GM12878 (cell line): ENCODE measurements around the gene LCOR. TPM values are rescaled to one million over a fixed set of nuclear protein-coding genes. Genes with fewer than 3 reads are reported as not detected.

Source experiments
- ATAC-seq: fragments of 200-7000 bp; cut with Tn5 transposase; 3 replicates; pipeline ENCODE4 v1.9.1; 2020; ENCODE audit warnings: mild to moderate bottlenecking, moderate library complexity
- BruUV-seq: library from RNA; stranded (reverse); fragments of 400-500 nt; replicated peaks from 2 replicates; lab custom pipeline; 2021; lab: Mats Ljungman, UMichigan
- CTCF ChIA-PET: fragments of 300-600 bp; sonication (Branson Sonifier 250); formaldehyde crosslinking; extraction: SDS; loops from one replicate; lab custom pipeline; 2021; ENCODE audit warnings: inconsistent platforms; lab: Yijun Ruan, JAX
- POLR2A ChIA-PET: fragments of 350-600 bp; formaldehyde crosslinking; extraction: SDS; loops from one replicate; lab custom pipeline; 2021; ENCODE audit warnings: inconsistent platforms; lab: Charles Lee
- RAD21 ChIA-PET: fragments of 300-600 bp; sonication (Branson Sonifier 250); formaldehyde crosslinking; loops from one replicate; lab custom pipeline; 2023; ENCODE audit warnings: antibody characterized with exemption; ENCODE audit not compliant: unreplicated experiment; lab: Charles Lee
- SMC1A ChIA-PET: fragments of 300-600 bp; sonication (Branson Sonifier 250); formaldehyde crosslinking; loops from one replicate; lab custom pipeline; 2023; ENCODE audit not compliant: unreplicated experiment, uncharacterized antibody; lab: Charles Lee
- DNase-seq: peaks from one replicate; pipeline ENCODE4 v3.0.0-alpha.2; 2011; ENCODE audit warnings: low read depth, low spot score
- FAIRE-seq: peaks from 3 replicates; lab custom pipeline; 2011; peaks lifted over from hg19 to GRCh38; lab: Jason Lieb, UNC
- H2AFZ ChIP-seq: 2 replicates; pipeline ENCODE4 v1.6.0; 2011; ENCODE audit warnings: low read depth, low read length, control low read depth; ENCODE audit not compliant: control insufficient read depth
- H3K27ac ChIP-seq: 2 replicates; pipeline ENCODE4 v1.5.1; 2011; ENCODE audit warnings: control low read depth; ENCODE audit not compliant: control insufficient read depth, insufficient read depth
- H3K27me3 ChIP-seq, 2 experiments: replicated peaks in 1 of 2; 2 replicates each; pipeline versions ENCODE4 v1.6.0 to v1.6.1; 2011; ENCODE audit warnings: low read length in 1 of 2; ENCODE audit not compliant: control insufficient read depth in 2 of 2, insufficient read depth in 2 of 2
- H3K36me3 ChIP-seq, 2 experiments: 2 replicates each; pipeline ENCODE4 v1.5.1; 2011; ENCODE audit warnings: low read length in 1 of 2; ENCODE audit not compliant: control insufficient read depth in 2 of 2, insufficient read depth in 2 of 2
- H3K4me1 ChIP-seq: 2 replicates; pipeline ENCODE4 v1.6.1; 2011; ENCODE audit warnings: mild to moderate bottlenecking, low read length, moderate library complexity, mixed read lengths; ENCODE audit not compliant: control insufficient read depth, insufficient read depth
- H3K4me2 ChIP-seq: 2 replicates; pipeline ENCODE4 v1.6.0; 2011; ENCODE audit warnings: control low read depth; ENCODE audit not compliant: control insufficient read depth, insufficient read depth
- H3K4me3 ChIP-seq: fragments of 200-600 bp; sonication (generic); 2 replicates; pipeline ENCODE4 v1.5.1; 2016
- H3K79me2 ChIP-seq: 2 replicates; pipeline ENCODE4 v1.6.0; 2011; ENCODE audit warnings: low read length; ENCODE audit not compliant: control insufficient read depth, insufficient read depth
- H3K9ac ChIP-seq: 2 replicates; pipeline ENCODE4 v1.8.0; 2011; ENCODE audit warnings: low read length, control low read depth, mixed read lengths; ENCODE audit not compliant: control insufficient read depth, insufficient read depth
- H3K9me3 ChIP-seq: replicated peaks from 3 replicates; pipeline ENCODE4 v1.5.1; 2011; ENCODE audit warnings: mild to moderate bottlenecking, low read length; ENCODE audit not compliant: control insufficient read depth, insufficient read depth
- H4K20me1 ChIP-seq: 2 replicates; pipeline ENCODE4 v1.6.0; 2011; ENCODE audit not compliant: control insufficient read depth, insufficient read depth
- CBX5 ChIP-seq: sonication (generic); IDR thresholded peaks from 2 replicates; pipeline ENCODE4 v1.6.1; 2016; ENCODE audit warnings: low read depth, moderate library complexity, mild to moderate bottlenecking, inconsistent platforms
- E2F4 ChIP-seq: IDR thresholded peaks from 2 replicates; pipeline ENCODE4 v1.6.1; 2012; ENCODE audit warnings: low read depth, low read length, improper control_type of control experiment
- IRF4 ChIP-seq: IDR thresholded peaks from 2 replicates; pipeline ENCODE4 v1.6.1; 2011; ENCODE audit warnings: low read depth, low read length
- SKIL ChIP-seq: fragments of 450-650 bp; IDR thresholded peaks from 2 replicates; pipeline ENCODE4 v1.6.1; 2017; ENCODE audit warnings: mild to moderate bottlenecking, low read depth, inconsistent platforms; ENCODE audit not compliant: poor library complexity, severe bottlenecking
- STAT1 ChIP-seq: fragments of 450-650 bp; conservative IDR thresholded peaks from 2 replicates; pipeline ENCODE4 v1.6.1; 2014; ENCODE audit warnings: antibody characterized with exemption, mild to moderate bottlenecking
- WGBS: methylation state at CpG from one replicate; pipeline ENCODE4 v1.1.6; 2016; ENCODE audit warnings: low lambda C conversion rate; ENCODE audit not compliant: insufficient replicate concordance, insufficient coverage; ENCODE audit errors: missing lambda C conversion rate; 5-methylcytosine and 5-hydroxymethylcytosine counted together
- in situ Hi-C: fragments of 300-500 bp; cut with MboI; formaldehyde crosslinking; loops from 9 replicates; pipeline ENCODE4 v1.14.3; 2018; ENCODE audit warnings: mixed read lengths
- intact Hi-C: fragments of 100-400 bp; cut with micrococcal nuclease; formaldehyde crosslinking; loops from one replicate; pipeline ENCODE4 v1.14.2; 2022; ENCODE audit not compliant: unreplicated experiment
- polyA plus RNA-seq, 11 experiments: library from polyadenylated mRNA; depleted of rRNA in 4 of 11; unstranded in 6 of 11; stranded (reverse) in 5 of 11; fragments of >200 nt; fragmentation: Nextera tagmentation in 4 of 11; fragmentation: Illumina TruSeq in 1 of 11; extraction: Ambion mirVana in 4 of 11; extraction: Trizol in 1 of 11; gene quantifications; 1 replicate in 1 of 11; 2 replicates in 10 of 11; pipeline versions ENCODE4 v1.2.1 to v1.2.3, GENCODE V29; 2011 to 2016; ENCODE audit warnings: inconsistent platforms in 2 of 11, missing spikeins in 2 of 11, low read depth in 1 of 11
- total RNA-seq, 4 experiments: library from RNA; depleted of rRNA in 3 of 4; stranded (reverse); fragments of >200 nt in 3 of 4; fragmentation: Illumina TruSeq in 1 of 4; extraction: Trizol in 1 of 4; gene quantifications; 2 replicates each; pipeline versions ENCODE4 v1.2.1 to v1.2.3, GENCODE V29; 2013 to 2021

Gene LCOR
- total and polyA plus RNA-seq, 10 of the 15 experiments (the other 5 are each of a cell fraction or from before 2014, with no cell fraction given): 1.6 to 22.0 (median 13.2) TPM

GRCh38 chr10:97012470-97012869 lies 180.4 kb downstream of the LCOR start:
- BruUV-seq: no TSS peak
- intact Hi-C loops (no loop called here), in situ Hi-C loops (no loop called here)
- Histone ChIP-seq H3K4me2 (no peak overlapping the region), H4K20me1 (no peaks in the 10 kb centered on the region), H3K27ac (no peak overlapping the region), H3K27me3 (no peaks in the 10 kb centered on the region), H3K4me3 (no peak overlapping the region), H3K9ac (no peak overlapping the region), H2AFZ (no peak overlapping the region), H3K79me2 (no peaks in the 10 kb centered on the region), H3K4me1 (peaks cover 12% of the 10 kb centered on the region), H3K36me3 (no peaks in the 10 kb centered on the region), H3K9me3 (peaks cover 2% of the 10 kb centered on the region; the same call in 2 of the 3 replicates)
- POLR2A ChIA-PET: no interaction called here
- no peak for DNase-seq
- TF ChIP-seq STAT1 (no peak), E2F4 (no peak), CBX5 (no peak), IRF4 (no peak), SKIL (no peak)
- SMC1A ChIA-PET: interaction anchor here (1.1 to 3.1 kb wide), 3 partner anchors 12 to 33 kb away, joined by 3 to 20 read pairs (median 4); no protein-coding TSS in a partner anchor
- WGBS: 75% methylated on average over 8 of the region's 8 CpGs
- no peak for ATAC-seq
- CTCF ChIA-PET: interaction anchor here (0.7 to 4.7 kb wide), 5 partner anchors 11 to 38 kb away, joined by 3 to 27 read pairs (median 3); no protein-coding TSS in a partner anchor
- RAD21 ChIA-PET: interaction anchor here (1.1 kb wide), 1 partner anchor 13 kb away, joined by 3 read pairs; no protein-coding TSS in a partner anchor
- FAIRE-seq: no peak
